NCI-H2171 (cell line): ENCODE results near the gene C5orf58.

Experiments
- DNase-seq: peaks from one replicate; lab custom pipeline; 2025; lab: John Stamatoyannopoulos, UW

The C5orf58 gene

GRCh38 chr5:170256571-170256970, 23.8 kb downstream of the C5orf58 start:
- no peak for DNase-seq

- no peak for DNase-seq
Measured at GRCh38 chr5:170257370-170257769, 24.6 kb downstream of the C5orf58 start.

- no peak for DNase-seq
Measured at GRCh38 chr5:170261528-170262043, 28.8 kb downstream of the C5orf58 start.

- no peak for DNase-seq
Measured at GRCh38 chr5:170262061-170263045, 29.6 kb downstream of the C5orf58 start.

GRCh38 chr5:170263906-170264305, 31.1 kb downstream of the C5orf58 start:
- no peak for DNase-seq

- no peak for DNase-seq
Measured at GRCh38 chr5:170265522-170265921, 32.7 kb downstream of the C5orf58 start.

GRCh38 chr5:170266570-170267381, 34.0 kb downstream of the C5orf58 start:
- DNase-seq = no peak

GRCh38 chr5:170267431-170268152, 34.8 kb downstream of the C5orf58 start:
- peak; percentile 10 for DNase-seq

GRCh38 chr5:170268153-170268689, 35.4 kb downstream of the C5orf58 start:
- DNase-seq = no peak

GRCh38 chr5:170268884-170269283, 36.1 kb downstream of the C5orf58 start:
- DNase-seq = no peak

GRCh38 chr5:170269579-170269978, 36.8 kb downstream of the C5orf58 start:
- DNase-seq = no peak

GRCh38 chr5:170270293-170271069, 37.7 kb downstream of the C5orf58 start:
- no peak for DNase-seq

GRCh38 chr5:170273968-170274710, 41.4 kb downstream of the C5orf58 start:
- no peak for DNase-seq

- DNase-seq = no peak
Measured at GRCh38 chr5:170275376-170275994, 42.7 kb downstream of the C5orf58 start.

GRCh38 chr5:170276140-170276539, 43.4 kb downstream of the C5orf58 start:
- no peak for DNase-seq

- DNase-seq = no peak
Measured at GRCh38 chr5:170277867-170278281, 45.1 kb downstream of the C5orf58 start.

GRCh38 chr5:170278611-170279458, 46.0 kb downstream of the C5orf58 start:
- no peak for DNase-seq

- DNase-seq = no peak
Measured at GRCh38 chr5:170279459-170279817, 46.7 kb downstream of the C5orf58 start.

- no peak for DNase-seq
Measured at GRCh38 chr5:170280011-170280493, 47.3 kb downstream of the C5orf58 start.
